ENCODE data around the gene CISH. TPM values are rescaled to one million over a fixed set of nuclear protein-coding genes. Genes with fewer than 3 reads are reported as not detected.

Gene CISH
- total and polyA plus RNA-seq, 9 of the 15 experiments (the other 6 are each of a cell fraction or from before 2014, with no cell fraction given): 1.7 to 47.7 (median 18.3) TPM

DNA sequence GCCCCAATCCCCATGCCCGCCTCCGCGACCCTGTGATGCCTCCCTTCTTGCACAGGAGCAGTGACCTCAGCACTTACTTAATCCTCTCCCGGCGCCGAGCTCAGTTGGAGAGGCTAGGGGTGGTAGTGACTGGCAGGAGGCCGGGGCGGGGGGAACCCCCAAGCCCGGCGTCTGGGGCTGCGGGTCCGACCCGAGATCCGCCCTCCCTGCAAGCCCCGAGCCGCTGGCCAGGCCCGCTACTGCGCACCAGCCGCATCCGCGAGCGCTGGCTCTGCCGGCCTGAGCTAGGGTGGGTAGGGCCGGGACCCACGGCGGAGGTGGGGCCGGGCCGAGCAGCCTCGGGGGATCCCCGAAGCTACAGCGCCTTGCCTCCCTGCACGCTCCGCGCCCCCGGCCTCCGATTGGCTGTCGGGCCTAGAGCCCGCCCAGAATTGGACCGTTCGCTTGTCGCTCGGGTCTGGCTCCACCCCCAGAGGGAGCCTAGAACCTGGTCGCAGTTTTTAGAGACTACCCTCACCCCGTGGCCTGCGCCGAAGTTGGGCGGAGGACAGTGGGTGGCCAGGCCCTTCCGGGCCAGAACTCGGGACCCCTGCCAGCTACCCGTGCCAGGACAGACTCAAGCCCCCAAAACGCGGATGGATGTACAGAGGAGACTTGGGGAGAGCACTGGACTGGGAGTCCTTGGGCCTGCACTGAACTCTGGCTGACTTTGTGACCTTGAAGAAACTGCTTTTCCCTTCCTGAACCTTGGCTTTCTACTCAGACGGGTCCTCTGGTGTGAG, 44.0 kb downstream of the CISH start, which contains the start of gene C3orf18 (continued):
- TF ChIP-seq, protein P1, sequence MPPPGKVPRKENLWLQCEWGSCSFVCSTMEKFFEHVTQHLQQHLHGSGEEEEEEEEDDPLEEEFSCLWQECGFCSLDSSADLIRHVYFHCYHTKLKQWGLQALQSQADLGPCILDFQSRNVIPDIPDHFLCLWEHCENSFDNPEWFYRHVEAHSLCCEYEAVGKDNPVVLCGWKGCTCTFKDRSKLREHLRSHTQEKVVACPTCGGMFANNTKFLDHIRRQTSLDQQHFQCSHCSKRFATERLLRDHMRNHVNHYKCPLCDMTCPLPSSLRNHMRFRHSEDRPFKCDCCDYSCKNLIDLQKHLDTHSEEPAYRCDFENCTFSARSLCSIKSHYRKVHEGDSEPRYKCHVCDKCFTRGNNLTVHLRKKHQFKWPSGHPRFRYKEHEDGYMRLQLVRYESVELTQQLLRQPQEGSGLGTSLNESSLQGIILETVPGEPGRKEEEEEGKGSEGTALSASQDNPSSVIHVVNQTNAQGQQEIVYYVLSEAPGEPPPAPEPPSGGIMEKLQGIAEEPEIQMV (tag; conservative IDR thresholded peaks at IDR 0.05; ENCODE audit: low read depth): no peak
- TF ChIP-seq MEF2D (tag; conservative IDR thresholded peaks at IDR 0.05; ENCODE audit: low read depth): no peak
- no peak for TF ChIP-seq DMBX1 (CRISPR knock-in tag; IDR thresholded peaks at IDR 0.05; ENCODE audit: borderline replicate concordance)
- no peak for TF ChIP-seq ERF (CRISPR knock-in tag; IDR thresholded peaks at IDR 0.05)
- peak in 1 of 2 experiments; percentile 71; a peak in 2 of 4 replicates for TF ChIP-seq KDM1A (IDR thresholded peaks at IDR 0.05)
- no peak for TF ChIP-seq JUNB (CRISPR knock-in tag; conservative IDR thresholded peaks at IDR 0.05)
- TF ChIP-seq FOS (IDR thresholded peaks at IDR 0.05; ENCODE audit: extremely low read depth, insufficient read length): peak; percentile 92
- peak in 1 of 2 experiments; percentile 17 for TF ChIP-seq E2F6 (IDR thresholded peaks at IDR 0.05; ENCODE audit: borderline replicate concordance in 1 of 2, extremely low read depth in 1 of 2, insufficient read depth in 1 of 2, insufficient read length in 1 of 2, low read depth in 1 of 2, low read length in 1 of 2, poor library complexity in 1 of 2, severe bottlenecking in 1 of 2)
- TF ChIP-seq SIRT6 (IDR thresholded peaks at IDR 0.05; ENCODE audit: low read depth, low read length): no peak
- no peak for TF ChIP-seq ZZZ3 (IDR thresholded peaks at IDR 0.05)
- TF ChIP-seq TFE3 (CRISPR knock-in tag; IDR thresholded peaks at IDR 0.05): no peak
- no peak for TF ChIP-seq ZNF699 (CRISPR knock-in tag; IDR thresholded peaks at IDR 0.05; ENCODE audit: insufficient replicate concordance)
- 0 out of 2 replicates have a peak, but pooled peaks have one; percentile 64 for TF ChIP-seq ADNP (tag; IDR thresholded peaks at IDR 0.05)
- TF ChIP-seq EWSR1 (IDR thresholded peaks at IDR 0.05; ENCODE audit: borderline replicate concordance, low read depth, partially characterized antibody): no peak
- TF ChIP-seq CBX1 (IDR thresholded peaks at IDR 0.05; ENCODE audit: low read depth): no peak; the same call in 1 of the 2 replicates
- TF ChIP-seq TAF1 (IDR thresholded peaks at IDR 0.05; ENCODE audit: control insufficient read depth, extremely low read depth, insufficient read depth, low read length, severe bottlenecking): no peak
- no peak for TF ChIP-seq ELK1 (CRISPR knock-in tag; IDR thresholded peaks at IDR 0.05)
- TF ChIP-seq ZFX (CRISPR knock-in tag; IDR thresholded peaks at IDR 0.05): peak; percentile 37; the same call in 1 of the 2 replicates
- TF ChIP-seq, protein P2, sequence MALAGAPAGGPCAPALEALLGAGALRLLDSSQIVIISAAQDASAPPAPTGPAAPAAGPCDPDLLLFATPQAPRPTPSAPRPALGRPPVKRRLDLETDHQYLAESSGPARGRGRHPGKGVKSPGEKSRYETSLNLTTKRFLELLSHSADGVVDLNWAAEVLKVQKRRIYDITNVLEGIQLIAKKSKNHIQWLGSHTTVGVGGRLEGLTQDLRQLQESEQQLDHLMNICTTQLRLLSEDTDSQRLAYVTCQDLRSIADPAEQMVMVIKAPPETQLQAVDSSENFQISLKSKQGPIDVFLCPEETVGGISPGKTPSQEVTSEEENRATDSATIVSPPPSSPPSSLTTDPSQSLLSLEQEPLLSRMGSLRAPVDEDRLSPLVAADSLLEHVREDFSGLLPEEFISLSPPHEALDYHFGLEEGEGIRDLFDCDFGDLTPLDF (CRISPR knock-in tag; IDR thresholded peaks at IDR 0.05): no peak
- peak; percentile 83 for TF ChIP-seq ASH1L (IDR thresholded peaks at IDR 0.05; ENCODE audit: borderline replicate concordance, low read depth, partially characterized antibody)

All from K562 (cell line).